GM19043 (cell line): ENCODE results near the gene TNFRSF17.

Experiments used
- ATAC-seq: cut with Tn5 transposase; IDR thresholded peaks from one replicate; pipeline ENCODE4 v1.9.1; 2021; ENCODE audit warnings: low read depth; ENCODE audit not compliant: unreplicated experiment

Gene TNFRSF17

GRCh38 chr16:11996433-11997330, 31.7 kb downstream of the TNFRSF17 start:
- ATAC-seq: no peak

GRCh38 chr16:12000032-12000431, 35.0 kb downstream of the TNFRSF17 start:
- ATAC-seq: no peak

- no peak for ATAC-seq
These were observed 37.5 kb downstream of the TNFRSF17 start for GRCh38 chr16:12002447-12003006.

- no peak for ATAC-seq
These were observed 41.6 kb downstream of the TNFRSF17 start for GRCh38 chr16:12006637-12007036.

- ATAC-seq: no peak
These were observed 44.5 kb downstream of the TNFRSF17 start for GRCh38 chr16:12009462-12009861.

DNA sequence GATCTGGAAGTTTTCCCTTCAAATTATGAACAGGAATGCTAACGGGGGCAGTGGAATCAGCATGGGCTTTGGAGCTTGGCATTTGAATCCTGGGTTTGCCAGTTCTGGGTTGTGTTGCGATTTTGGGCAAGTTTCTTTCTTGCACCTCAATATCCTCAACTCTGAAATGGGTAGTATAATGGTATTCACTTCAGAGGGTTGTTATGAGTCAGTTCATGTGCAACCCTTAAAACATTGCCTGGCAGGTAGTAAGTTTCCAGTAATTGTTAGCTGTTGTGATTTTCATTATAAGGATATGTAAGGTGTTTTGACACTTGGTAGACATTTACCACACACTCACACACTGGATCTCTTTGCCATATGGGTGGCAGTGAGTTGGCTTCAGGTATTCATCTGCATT, 44.9 kb downstream of the TNFRSF17 start:
- no peak for ATAC-seq

GRCh38 chr16:12010388-12011251, 45.6 kb downstream of the TNFRSF17 start:
- ATAC-seq: no peak

DNA sequence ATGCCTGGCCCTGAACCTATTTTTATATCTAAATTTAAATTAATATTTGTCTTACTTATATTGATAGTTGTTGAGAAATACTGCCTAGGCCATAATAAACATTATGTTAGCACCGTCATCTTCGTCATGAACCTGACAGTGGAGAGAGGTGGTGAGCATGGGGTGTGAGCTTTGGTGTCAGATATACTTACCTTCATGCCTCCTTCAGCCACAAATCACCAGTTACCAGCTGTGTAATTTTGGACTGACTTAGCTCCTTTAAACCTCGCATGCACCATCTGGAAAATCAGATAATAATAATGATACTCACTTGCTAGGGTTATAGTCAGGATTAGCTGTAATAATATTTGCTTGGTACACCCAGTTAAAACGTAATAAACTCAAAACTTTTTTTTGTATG, 46.6 kb downstream of the TNFRSF17 start:
- ATAC-seq: no peak

- no peak for ATAC-seq
These were observed 51.4 kb downstream of the TNFRSF17 start for GRCh38 chr16:12016291-12016947.

GRCh38 chr16:12017558-12017957, 52.5 kb downstream of the TNFRSF17 start:
- ATAC-seq: no peak
